Stomach smooth muscle (tissue), 2 donors: Measurements from ENCODE around the gene PDE6B.
"Not testable (repeated sequence)": the region's sequence is repeated elsewhere in the genome, so short reads cannot be mapped to it uniquely, and the experiment has no call there.

Experiments used
- H3K27ac ChIP-seq: one replicate; pipeline ENCODE4 v1.7.0; 2013; ENCODE audit warnings: mild to moderate bottlenecking, low read length, inconsistent platforms
- H3K27me3 ChIP-seq, 2 donors: one replicate each; pipeline ENCODE4 v1.7.0; 2013; ENCODE audit warnings: low read length in 2 of 2; ENCODE audit not compliant: insufficient read depth in 2 of 2, control insufficient read depth in 1 of 2
- H3K36me3 ChIP-seq, 2 donors: one replicate each; pipeline ENCODE4 v1.7.0; 2013; ENCODE audit warnings: low read length in 2 of 2; ENCODE audit not compliant: control insufficient read depth in 2 of 2, insufficient read depth in 2 of 2
- H3K4me1 ChIP-seq: one replicate; pipeline ENCODE4 v1.7.0; 2013; ENCODE audit warnings: low read length; ENCODE audit not compliant: control insufficient read depth, insufficient read depth
- H3K4me3 ChIP-seq, 2 donors: one replicate each; pipeline ENCODE4 v1.7.0; 2013; ENCODE audit warnings: low read length in 2 of 2
- H3K9ac ChIP-seq, 2 donors: one replicate each; pipeline ENCODE4 v1.7.0; 2013; ENCODE audit warnings: low read length in 2 of 2, mild to moderate bottlenecking in 1 of 2
- H3K9me3 ChIP-seq, 2 donors: one replicate each; pipeline ENCODE4 v1.7.0; 2013; ENCODE audit warnings: low read length in 2 of 2; ENCODE audit not compliant: control insufficient read depth in 2 of 2
- donor health status: healthy.
- donor health status: Pancreatic carcinoma.

The PDE6B gene

DNA sequence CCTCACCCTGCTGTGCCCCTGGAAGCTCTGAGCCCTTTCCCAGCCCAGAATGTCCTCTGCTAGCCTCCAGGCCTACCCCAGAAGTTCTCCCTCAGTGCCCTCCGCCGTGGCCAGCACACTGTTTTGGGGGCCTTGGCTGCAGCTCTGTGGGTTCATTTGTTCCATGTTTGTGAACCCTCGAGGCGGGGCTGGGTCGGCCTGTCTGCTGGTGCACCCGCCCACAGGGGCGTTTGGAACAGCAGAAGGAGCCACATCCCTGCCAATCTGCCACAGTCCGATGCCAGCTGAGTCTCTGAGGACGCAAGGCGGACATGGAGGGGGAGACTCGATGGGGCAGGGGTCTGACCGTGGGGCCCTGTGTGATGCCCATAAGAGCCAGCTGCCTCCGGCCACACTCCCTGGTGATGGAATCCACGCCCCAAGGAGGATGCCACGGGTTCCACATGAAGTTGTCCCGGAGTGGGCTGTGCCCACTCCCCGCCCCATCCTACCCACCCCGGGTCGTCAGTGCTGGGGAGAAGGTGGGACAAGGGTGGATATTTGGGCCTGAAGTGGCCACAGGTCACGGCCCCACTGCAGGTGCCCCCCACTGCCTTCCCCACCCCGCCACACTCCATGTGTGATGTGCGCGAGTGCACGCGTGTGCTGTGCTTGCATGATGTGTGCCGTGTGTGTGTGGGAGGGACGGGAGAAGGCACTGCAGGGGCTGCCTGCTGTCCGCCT is 41.6 kb downstream of the PDE6B start:
- Histone ChIP-seq H3K4me3 (no peak overlapping the region), H3K27me3 (peaks cover 0 to 3% of the 10 kb centered on the region in 2 donors), H3K9me3 (no peaks in the 10 kb centered on the region), H3K9ac (no peak overlapping the region), H3K4me1 (peaks cover 8% of the 10 kb centered on the region), H3K27ac (no peak overlapping the region), H3K36me3 (peaks cover 10 to 15% of the 10 kb centered on the region in 2 donors)

DNA sequence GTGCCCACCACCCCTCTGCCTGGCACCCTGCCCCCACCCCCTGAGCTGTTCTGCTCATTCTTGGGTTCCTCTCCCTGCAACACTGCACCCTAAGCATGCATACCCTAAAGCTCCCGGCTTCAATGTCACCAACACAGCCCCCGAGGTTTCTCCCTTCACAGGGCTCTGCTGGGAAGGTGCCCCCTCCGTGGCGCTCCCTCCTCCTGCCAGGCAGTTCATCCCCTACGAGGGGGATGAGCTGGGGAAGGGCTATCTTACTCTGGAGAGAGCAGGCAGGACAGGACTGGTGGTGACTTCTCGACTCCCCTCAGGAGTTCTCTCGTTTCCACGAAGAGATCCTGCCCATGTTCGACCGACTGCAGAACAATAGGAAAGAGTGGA is 42.2 kb downstream of the PDE6B start:
- Histone ChIP-seq H3K4me3 (no peak overlapping the region), H3K9me3 (no peaks in the 10 kb centered on the region), H3K9ac (no peak overlapping the region), H3K36me3 (peaks cover 14 to 20% of the 10 kb centered on the region in 2 donors), H3K27ac (no peak overlapping the region), H3K27me3 (peaks cover 0 to 2% of the 10 kb centered on the region in 2 donors), H3K4me1 (peaks cover 8% of the 10 kb centered on the region)

DNA sequence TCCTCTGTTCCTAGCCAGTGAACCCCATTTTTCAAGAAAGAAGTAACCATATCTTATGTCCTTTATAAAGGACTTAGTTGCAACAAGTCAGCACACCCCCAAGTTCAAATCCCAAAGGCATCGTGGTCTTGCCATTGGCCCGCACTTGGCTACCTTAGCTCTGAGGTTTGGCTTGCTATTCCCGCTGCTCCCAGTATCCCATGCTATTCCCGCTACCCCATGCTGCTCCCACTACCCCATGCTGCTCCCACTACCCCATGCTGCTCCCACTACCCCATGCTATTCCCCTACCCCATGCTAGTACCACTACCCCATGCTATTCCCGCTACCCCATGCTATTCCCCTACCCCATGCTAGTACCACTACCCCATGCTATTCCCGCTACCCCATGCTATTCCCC is 42.8 kb downstream of the PDE6B start:
- peaks cover 12% of the 10 kb centered on the region for H3K4me1 ChIP-seq
- not testable (repeated sequence) for H3K9ac ChIP-seq, H3K27ac ChIP-seq, H3K9me3 ChIP-seq, H3K4me3 ChIP-seq, H3K27me3 ChIP-seq
- peaks cover 14 to 20% of the 10 kb centered on the region in 2 donors for H3K36me3 ChIP-seq

DNA sequence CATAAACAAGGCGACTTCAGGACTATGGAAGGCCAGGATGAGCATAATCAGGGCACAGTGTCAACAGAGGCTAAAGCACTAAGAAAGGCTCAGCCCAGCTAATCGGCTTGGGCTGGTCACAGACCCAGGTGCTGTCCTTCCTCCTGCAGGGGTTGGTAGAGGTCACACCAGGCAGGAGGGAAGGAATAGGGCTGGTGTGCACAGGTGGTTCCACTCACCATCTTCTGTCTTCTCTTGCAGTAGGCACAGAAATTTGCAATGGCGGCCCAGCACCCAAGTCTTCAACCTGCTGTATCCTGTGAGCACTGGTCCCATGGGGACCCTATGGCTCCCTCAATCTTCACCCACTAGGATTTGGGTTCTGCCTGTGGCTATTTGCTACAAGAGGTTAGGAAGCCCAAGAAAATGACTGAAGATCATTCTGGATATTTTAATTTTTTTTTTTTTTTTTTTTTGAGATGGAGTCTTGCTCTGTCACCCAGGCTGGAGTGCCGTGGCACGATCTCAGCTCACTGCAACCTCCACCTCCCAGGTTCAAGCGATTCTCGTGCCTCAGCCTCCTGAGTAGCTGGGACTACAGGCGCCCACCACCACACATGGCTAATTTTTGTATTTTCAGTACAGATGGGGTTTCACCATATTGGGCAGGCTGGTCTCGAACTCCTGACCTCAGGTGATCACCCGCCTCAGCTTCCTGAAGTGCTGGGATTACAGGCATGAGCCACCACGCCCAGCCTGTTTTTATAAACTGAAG is 44.6 kb downstream of the PDE6B start:
- Histone ChIP-seq H3K4me1 (peaks cover 11% of the 10 kb centered on the region), H3K36me3 (peaks cover 14 to 20% of the 10 kb centered on the region in 2 donors)
- H3K9me3 ChIP-seq, H3K4me3 ChIP-seq, H3K9ac ChIP-seq, H3K27me3 ChIP-seq, H3K27ac ChIP-seq: not testable (repeated sequence)

DNA sequence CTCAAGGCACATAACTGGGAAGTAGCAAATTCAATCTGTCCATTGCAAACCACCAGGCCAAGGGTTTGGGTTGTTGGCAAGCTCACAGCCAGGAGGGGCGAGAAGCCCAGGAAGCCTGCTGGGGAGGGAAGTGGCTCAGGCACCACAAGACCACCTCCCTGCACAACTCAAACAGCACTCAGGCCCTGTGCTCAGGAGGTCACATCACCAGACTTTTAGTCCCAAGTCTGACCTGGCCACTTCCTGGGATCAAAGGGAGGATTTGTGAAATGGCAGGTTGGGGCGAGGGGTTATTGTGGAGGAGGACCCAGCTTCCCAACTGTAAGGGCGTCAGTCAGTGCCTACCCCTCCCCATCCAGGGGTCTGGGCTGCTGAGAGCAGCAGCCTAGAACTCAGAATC is 46.4 kb downstream of the PDE6B start:
- no peak overlapping the region for H3K4me3 ChIP-seq
- no peak overlapping the region for H3K9ac ChIP-seq
- H3K27ac ChIP-seq, result no peak overlapping the region
- peaks cover 14 to 20% of the 10 kb centered on the region in 2 donors for H3K36me3 ChIP-seq
- H3K9me3 ChIP-seq, result no peaks in the 10 kb centered on the region
- H3K4me1 ChIP-seq, result peaks cover 20% of the 10 kb centered on the region
- no peaks in the 10 kb centered on the region for H3K27me3 ChIP-seq

DNA sequence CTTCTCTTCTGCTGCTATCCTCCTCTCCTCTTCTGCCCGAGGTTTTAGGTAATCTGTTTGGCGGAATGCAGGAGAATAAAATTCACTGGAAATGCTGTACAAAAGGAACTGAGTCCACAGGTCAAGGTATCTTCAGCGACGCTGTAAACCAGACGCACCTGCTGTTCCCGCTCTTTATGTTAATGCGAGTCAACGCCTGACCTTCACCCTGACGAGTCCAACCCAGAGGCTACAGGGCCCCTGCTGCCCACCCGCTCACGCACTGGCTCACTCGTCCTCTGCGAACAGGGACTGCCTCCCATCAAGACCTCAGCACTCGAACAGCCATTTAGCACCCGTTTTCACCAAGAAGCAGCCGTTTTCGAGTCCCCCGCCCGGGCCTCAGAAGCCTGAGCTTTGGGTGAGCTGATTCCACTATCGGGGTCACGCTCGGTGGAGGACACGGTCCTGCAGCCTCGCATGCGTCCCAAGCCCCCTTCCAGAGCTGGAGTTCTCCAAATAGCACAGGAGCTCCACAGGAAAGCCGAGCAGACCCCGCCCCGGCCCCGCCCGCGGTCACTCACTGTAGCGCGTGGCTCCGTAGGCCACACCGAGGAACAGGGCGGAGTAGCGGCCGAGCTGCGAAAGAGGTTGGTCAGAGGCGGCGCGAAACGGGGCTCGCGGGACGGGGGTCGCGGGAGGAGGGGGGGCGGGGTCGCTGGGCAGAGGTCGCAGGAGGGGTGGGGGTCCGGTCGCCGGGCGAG is 48.1 kb downstream of the PDE6B start:
- Histone ChIP-seq H3K27me3 (peaks cover 2 to 4% of the 10 kb centered on the region in 2 donors), H3K36me3 (peaks cover 14 to 20% of the 10 kb centered on the region in 2 donors), H3K9ac (peak overlapping the region; percentile 69), H3K4me1 (peaks cover 20% of the 10 kb centered on the region), H3K27ac (peak overlapping the region; percentile 18), H3K9me3 (no peaks in the 10 kb centered on the region), H3K4me3 (peak overlapping the region; percentile 64 to 93)

GRCh38 chr4:674172-675035 is 49.0 kb downstream of the PDE6B start, which contains the start of the genes ATP5ME and MYL5:
ATP5ME (minus strand) TSS chr4:674276; CDS start chr4:674247, 29 bp downstream.
MYL5 (plus strand) TSS chr4:674542; CDS start chr4:678027, 3,485 bp downstream.
- H3K27ac ChIP-seq, result peak within 1 kb of the TSS; percentile 78
- peak within 1 kb of the TSS; percentile 81 to 93 for H3K4me3 ChIP-seq
- peaks cover 14 to 20% of the 10 kb centered on the region in 2 donors for H3K36me3 ChIP-seq
- peaks cover 20% of the 10 kb centered on the region for H3K4me1 ChIP-seq
- peaks cover 5 to 8% of the 10 kb centered on the region in 2 donors for H3K27me3 ChIP-seq
- H3K9me3 ChIP-seq, result no peaks in the 10 kb centered on the region
- H3K9ac ChIP-seq, result peak within 1 kb of the TSS; percentile 95 to 97

DNA sequence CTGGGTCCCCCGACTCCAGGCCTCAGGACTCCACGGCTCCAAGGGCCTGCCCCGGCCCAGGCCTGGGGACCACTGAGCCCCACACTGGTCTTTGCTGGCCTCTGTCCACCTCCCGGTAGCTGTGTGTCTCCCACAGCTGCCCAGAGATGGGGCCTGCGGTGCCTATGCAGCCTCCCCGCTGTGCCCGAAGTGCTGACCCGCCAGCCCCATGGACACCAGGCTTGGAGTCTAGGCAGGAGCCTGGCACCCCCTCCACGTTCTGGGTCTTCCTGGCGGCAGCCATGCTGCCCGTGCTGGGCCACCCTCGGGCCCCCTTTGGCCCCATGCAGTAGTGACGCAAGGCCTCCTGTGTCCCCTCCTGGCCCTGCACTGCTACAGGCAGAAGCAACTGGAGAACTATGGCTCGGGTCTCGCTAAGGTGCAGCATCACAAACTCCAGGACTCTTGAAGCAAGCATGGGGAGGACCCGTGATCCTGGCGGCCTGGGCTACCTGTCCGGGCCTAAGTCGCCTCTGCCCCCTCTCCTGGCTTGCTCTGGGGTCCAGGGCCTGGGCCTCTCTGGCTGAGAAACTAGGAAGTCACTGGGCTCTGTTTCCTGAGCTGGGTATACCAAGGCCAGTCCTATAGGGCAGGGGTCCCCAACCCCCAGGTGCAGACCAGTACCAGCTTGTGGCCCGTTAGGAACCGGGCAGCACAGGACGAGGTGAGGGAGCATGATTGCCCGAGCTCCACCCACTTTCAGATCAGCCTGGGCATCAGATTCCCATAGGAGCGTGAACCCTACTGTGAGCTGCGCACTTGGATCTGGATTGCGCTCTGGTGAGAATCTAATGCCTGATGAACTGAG is 49.9 kb downstream of the PDE6B start:
- H3K27me3 ChIP-seq, result peaks cover 12 to 16% of the 10 kb centered on the region in 2 donors
- H3K4me1 ChIP-seq, result peaks cover 22% of the 10 kb centered on the region
- peaks cover 14 to 20% of the 10 kb centered on the region in 2 donors for H3K36me3 ChIP-seq
- peak overlapping the region; percentile 95 to 97 for H3K9ac ChIP-seq
- H3K27ac ChIP-seq, result peak overlapping the region; percentile 78
- peak overlapping the region; percentile 81 to 93 for H3K4me3 ChIP-seq
- H3K9me3 ChIP-seq, result no peaks in the 10 kb centered on the region

DNA sequence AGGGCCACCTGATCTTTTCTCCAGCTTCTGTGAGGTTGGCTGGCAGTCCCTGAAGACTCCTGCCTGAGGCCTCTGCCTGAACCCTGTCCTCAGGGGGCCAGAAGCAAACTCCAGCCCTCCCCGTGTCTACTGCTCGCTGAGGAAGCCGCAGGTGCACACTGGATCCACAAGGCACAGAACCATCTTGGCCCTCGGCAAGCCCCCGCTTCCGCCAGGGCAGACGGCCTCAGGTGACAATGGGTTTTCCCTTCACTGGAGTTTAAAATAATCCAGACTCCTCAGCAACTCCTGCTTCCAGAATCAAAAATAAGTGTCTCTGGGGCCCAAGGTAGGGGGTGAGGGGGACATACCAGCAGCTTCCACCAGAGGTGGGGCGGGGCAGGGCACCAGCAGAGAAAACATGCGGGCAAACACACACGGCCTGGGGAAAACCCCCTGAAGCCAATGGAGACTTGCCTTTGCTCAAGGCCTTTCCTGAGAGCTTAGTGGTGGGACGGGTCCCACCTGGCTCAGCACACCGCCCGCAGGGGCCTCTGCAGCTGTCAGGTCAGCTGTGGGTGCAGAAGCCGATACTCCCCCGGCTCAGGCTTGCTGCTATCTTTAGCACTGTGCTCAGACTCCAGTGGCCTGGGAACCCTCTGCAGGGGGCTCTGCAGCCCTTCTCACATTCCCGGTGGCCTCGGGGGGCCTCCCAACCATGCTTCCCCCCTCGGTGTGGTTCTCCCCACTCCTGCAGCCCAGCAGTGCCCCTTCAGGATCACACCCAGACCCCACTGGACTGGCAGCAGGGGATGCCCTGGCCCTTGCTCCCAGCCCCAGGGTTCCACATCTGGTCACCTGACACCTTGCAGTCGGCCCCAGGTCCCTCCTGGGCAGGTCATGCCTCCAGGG is 50.9 kb downstream of the PDE6B start:
- Histone ChIP-seq H3K27ac (no peak overlapping the region), H3K9ac (peak overlapping the region in 1 of 2 donors; percentile 29), H3K9me3 (no peaks in the 10 kb centered on the region)

More for the DNA sequence above, 50.9 kb downstream of the PDE6B start:
- peaks cover 31% of the 10 kb centered on the region for H3K4me1 ChIP-seq
- no peak overlapping the region for H3K4me3 ChIP-seq
- peaks cover 21 to 22% of the 10 kb centered on the region in 2 donors for H3K27me3 ChIP-seq
- H3K36me3 ChIP-seq, result peaks cover 10 to 12% of the 10 kb centered on the region in 2 donors
